NCI-H146 treated with DMSO at 0.1 percent for 48 hours (cell line): ENCODE measurements around the gene BEX4.

Experiments used
- DNase-seq: peaks from one replicate; lab custom pipeline; 2025; ENCODE audit not compliant: unreplicated experiment; lab: John Stamatoyannopoulos, UW

Gene BEX4

GRCh38 chrX:103236296-103236695, 21.4 kb downstream of the BEX4 start:
- DNase-seq, result no peak

DNA sequence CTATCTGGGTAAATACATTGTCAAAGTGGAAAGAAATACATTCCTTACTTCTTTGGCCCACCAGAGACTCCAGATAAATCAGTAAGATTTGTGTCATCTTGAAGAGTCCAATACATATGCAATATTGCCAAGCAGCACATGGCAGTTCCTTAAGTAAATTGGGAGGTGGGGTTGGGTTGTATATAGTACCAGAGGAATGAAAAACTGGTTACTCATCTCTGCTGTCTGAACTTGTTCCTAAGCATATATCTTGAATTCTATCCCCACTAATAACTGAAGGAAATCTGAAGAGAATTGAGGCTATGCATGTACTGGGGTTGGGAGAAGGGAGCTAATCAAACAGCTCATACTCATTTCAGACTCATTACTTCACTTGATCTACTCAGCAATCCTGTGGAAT, 25.2 kb downstream of the BEX4 start:
- DNase-seq, result no peak

DNA sequence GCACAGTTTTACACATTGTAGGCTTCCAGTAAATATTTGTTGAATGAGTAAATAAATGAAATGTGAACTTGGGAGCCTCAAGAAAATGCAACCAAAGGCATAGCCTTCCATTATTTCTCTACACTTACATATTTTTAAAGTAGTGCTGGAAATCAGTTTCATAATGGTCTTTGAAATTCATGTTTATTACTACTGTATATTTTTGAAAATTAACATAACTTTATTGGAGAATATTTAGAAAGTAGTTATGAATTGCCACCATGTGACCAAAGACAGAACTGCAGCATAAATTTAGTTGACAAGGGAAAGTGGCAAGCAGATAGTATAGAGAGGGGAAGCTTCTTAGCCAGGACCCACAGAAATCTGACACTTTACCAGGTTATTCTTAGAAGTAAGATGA, 33.6 kb downstream of the BEX4 start:
- no peak for DNase-seq

DNA sequence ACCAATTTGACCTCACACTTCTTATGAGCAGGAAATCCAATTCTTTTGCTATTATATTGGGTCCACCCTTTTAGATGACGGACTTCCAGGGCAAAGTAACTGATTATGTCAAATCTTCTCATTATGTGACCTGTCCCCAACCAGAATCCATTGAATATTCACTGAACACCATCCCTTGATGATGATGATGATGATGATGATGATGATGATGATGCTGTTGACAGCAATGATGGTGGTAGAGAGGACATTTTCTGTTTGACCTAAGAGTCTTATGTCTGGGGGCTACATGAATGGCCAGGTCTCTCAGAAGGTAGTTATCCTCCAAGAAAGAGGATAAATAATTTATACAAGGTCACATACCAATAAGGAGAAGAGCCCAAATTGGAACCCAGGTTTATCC, 34.9 kb downstream of the BEX4 start:
- DNase-seq, result no peak

DNA sequence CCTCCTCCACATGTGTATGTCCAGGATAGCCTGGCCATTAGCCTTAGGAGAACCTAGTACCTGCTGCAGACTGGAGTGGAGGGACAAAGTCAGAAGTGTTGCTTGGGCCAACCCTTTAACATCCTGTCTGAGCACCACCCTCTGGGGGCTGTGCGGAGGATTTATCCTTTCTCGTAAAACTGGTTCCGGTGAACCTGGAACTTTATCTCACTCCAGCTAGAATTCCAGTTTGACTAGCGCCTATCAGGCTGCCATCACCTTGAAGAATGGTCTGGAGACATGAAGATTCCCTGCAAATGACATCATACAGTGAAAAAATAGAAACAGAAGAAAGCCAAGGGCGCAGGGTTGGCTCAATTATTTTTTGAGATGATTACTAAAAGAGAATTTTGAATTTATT, 36.1 kb downstream of the BEX4 start:
- no peak for DNase-seq

- no peak for DNase-seq
Measured at GRCh38 chrX:103253608-103254007, 38.7 kb downstream of the BEX4 start.

- DNase-seq, result peak; percentile 47
Measured at GRCh38 chrX:103254171-103254824, 39.4 kb downstream of the BEX4 start.

GRCh38 chrX:103254921-103255493, 40.1 kb downstream of the BEX4 start, which contains the start of gene TCEAL8:
Gene TCEAL8 (minus strand): TSS chrX:103255155. CDS start chrX:103253979, 1,176 bp downstream.
- peak; percentile 67 for DNase-seq

DNA sequence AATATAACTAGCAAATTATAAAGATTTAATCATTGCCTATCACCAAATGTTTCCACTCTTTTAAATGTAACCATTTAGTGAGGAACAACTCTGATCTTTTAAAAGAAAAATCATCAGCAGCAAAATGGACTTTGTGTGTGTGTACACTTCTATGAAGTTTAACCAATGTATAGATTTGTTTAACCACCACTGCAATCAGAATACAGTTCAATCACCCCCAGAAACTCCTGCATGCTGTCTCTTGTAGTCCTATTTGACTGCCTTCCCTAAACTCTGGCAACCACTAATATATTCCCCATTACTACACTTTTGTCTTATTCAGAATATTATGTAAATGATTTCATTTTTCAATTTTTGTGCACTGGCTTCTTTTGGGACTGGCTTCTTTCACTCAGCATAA, 41.7 kb downstream of the BEX4 start:
- no peak for DNase-seq

GRCh38 chrX:103258275-103258674, 43.4 kb downstream of the BEX4 start:
- DNase-seq, result no peak
